ENCODE data around the gene BRCC3. TPM values are rescaled to one million over a fixed set of nuclear protein-coding genes. Genes with fewer than 3 reads are reported as not detected.

The BRCC3 gene
- total RNA-seq, 1 donor from 2014 or later = 12.3 TPM

GRCh38 chrX:155055494-155055893 lies 15.8 kb upstream of the BRCC3 start:
- ATAC-seq = no peak
- DNase-seq (ENCODE audit: low spot score) = no peak
- intact Hi-C loops (cut with DNase I) = no loop called here

GRCh38 chrX:155056471-155056870 lies 14.8 kb upstream of the BRCC3 start:
- DNase-seq (ENCODE audit: low spot score) (no peak), ATAC-seq (no peak)
- intact Hi-C loops (cut with DNase I) = no loop called here

GRCh38 chrX:155056877-155057792 lies 14.2 kb upstream of the BRCC3 start:
- ATAC-seq (peak; percentile 91), DNase-seq (ENCODE audit: low spot score) (peak; percentile 71)
- intact Hi-C loops (cut with DNase I) = no loop called here

GRCh38 chrX:155061760-155062159 lies 9.5 kb upstream of the BRCC3 start:
- DNase-seq (ENCODE audit: low spot score) (no peak), ATAC-seq (no peak)
- intact Hi-C loops (cut with DNase I) = no loop called here

GRCh38 chrX:155065035-155065734 lies 6.1 kb upstream of the BRCC3 start:
- intact Hi-C loops (cut with DNase I) = no loop called here
- DNase-seq (ENCODE audit: low spot score) (no peak), ATAC-seq (no peak)

GRCh38 chrX:155068165-155068564 lies 3.1 kb upstream of the BRCC3 start:
- intact Hi-C loops (cut with DNase I) = no loop called here
- ATAC-seq = no peak
- no peak for DNase-seq (ENCODE audit: low spot score)

GRCh38 chrX:155069414-155069813 lies 1.9 kb upstream of the BRCC3 start:
- ATAC-seq (no peak), DNase-seq (ENCODE audit: low spot score) (no peak)
- intact Hi-C loops (cut with DNase I) = no loop called here

- DNase-seq (ENCODE audit: low spot score) = no peak
- intact Hi-C loops (cut with DNase I) = no loop called here
- ATAC-seq = no peak
These were observed 1.3 kb upstream of the BRCC3 start for GRCh38 chrX:155070038-155070437.

GRCh38 chrX:155070663-155070974 lies 689 bp upstream of the BRCC3 start:
- intact Hi-C loops (cut with DNase I) = no loop called here
- DNase-seq (ENCODE audit: low spot score) (no peak), ATAC-seq (peak; percentile 19)

- no peak for DNase-seq (ENCODE audit: low spot score)
- ATAC-seq = no peak
- intact Hi-C loops (cut with DNase I) = no loop called here
These were observed 479 bp downstream of the BRCC3 start for GRCh38 chrX:155071694-155072280.

- DNase-seq (ENCODE audit: low spot score) (no peak), ATAC-seq (no peak)
- intact Hi-C loops (cut with DNase I) = no loop called here
These were observed 15.0 kb downstream of the BRCC3 start for GRCh38 chrX:155086202-155086840.

GRCh38 chrX:155086961-155087735 lies 15.8 kb downstream of the BRCC3 start:
- intact Hi-C loops (cut with DNase I) = no loop called here
- DNase-seq (ENCODE audit: low spot score) (no peak), ATAC-seq (no peak)

- no peak for ATAC-seq
- intact Hi-C loops (cut with DNase I) = no loop called here
- no peak for DNase-seq (ENCODE audit: low spot score)
These were observed 23.3 kb downstream of the BRCC3 start for GRCh38 chrX:155094468-155095061.

GRCh38 chrX:155105919-155106318 lies 34.6 kb downstream of the BRCC3 start:
- intact Hi-C loops (cut with DNase I) = no loop called here
- ATAC-seq (no peak), DNase-seq (ENCODE audit: low spot score) (no peak)

GRCh38 chrX:155108427-155108826 lies 37.1 kb downstream of the BRCC3 start:
- DNase-seq (ENCODE audit: low spot score) = no peak
- intact Hi-C loops (cut with DNase I) = no loop called here

GRCh38 chrX:155112171-155112570 lies 40.9 kb downstream of the BRCC3 start:
- DNase-seq (ENCODE audit: low spot score) = no peak
- intact Hi-C loops (cut with DNase I) = no loop called here

More at GRCh38 chrX:155108427-155108826, 37.1 kb downstream of the BRCC3 start:
- no peak for ATAC-seq

GRCh38 chrX:155113097-155113496 lies 41.8 kb downstream of the BRCC3 start:
- DNase-seq (ENCODE audit: low spot score) (no peak), ATAC-seq (no peak)
- intact Hi-C loops (cut with DNase I) = no loop called here

More at GRCh38 chrX:155112171-155112570, 40.9 kb downstream of the BRCC3 start:
- no peak for ATAC-seq

GRCh38 chrX:155115174-155115819 lies 44.0 kb downstream of the BRCC3 start:
- intact Hi-C loops (cut with DNase I) = no loop called here
- no peak for DNase-seq (ENCODE audit: low spot score)
- ATAC-seq = no peak
